Activated CD4-positive, alpha-beta T cell treated with anti-CD3 and anti-CD28 coated beads for 24 hours (primary cell): ENCODE measurements around the gene XXYLT1.

Experiments used
- DNase-seq, 2 donors: peaks; one replicate each; pipeline ENCODE4 v3.0.0-alpha.2; 2020; ENCODE audit warnings: low read depth in 2 of 2

XXYLT1 gene

GRCh38 chr3:195169011-195169649, 101.8 kb downstream of the XXYLT1 start:
- no peak for DNase-seq

- no peak for DNase-seq
Measured at GRCh38 chr3:195168009-195168762, 102.8 kb downstream of the XXYLT1 start.

- DNase-seq, result no peak
Measured at GRCh38 chr3:195165790-195166189, 105.2 kb downstream of the XXYLT1 start.

GRCh38 chr3:195165265-195165609, 105.7 kb downstream of the XXYLT1 start:
- no peak for DNase-seq

- no peak for DNase-seq
Measured at GRCh38 chr3:195164573-195165264, 106.2 kb downstream of the XXYLT1 start.

- DNase-seq, result no peak
Measured at GRCh38 chr3:195163719-195164572, 107.0 kb downstream of the XXYLT1 start.

GRCh38 chr3:195162816-195163215, 108.1 kb downstream of the XXYLT1 start:
- no peak for DNase-seq

- DNase-seq, result no peak
Measured at GRCh38 chr3:195162033-195162669, 108.8 kb downstream of the XXYLT1 start.

GRCh38 chr3:195160908-195161434, 110.0 kb downstream of the XXYLT1 start:
- no peak for DNase-seq

- no peak for DNase-seq
Measured at GRCh38 chr3:195160257-195160898, 110.6 kb downstream of the XXYLT1 start.

GRCh38 chr3:195159814-195160165, 111.2 kb downstream of the XXYLT1 start:
- no peak for DNase-seq

- DNase-seq, result no peak
Measured at GRCh38 chr3:195159117-195159813, 111.7 kb downstream of the XXYLT1 start.

- no peak for DNase-seq
Measured at GRCh38 chr3:195156286-195156890, 114.6 kb downstream of the XXYLT1 start.

GRCh38 chr3:195155570-195156241, 115.3 kb downstream of the XXYLT1 start:
- no peak for DNase-seq

- DNase-seq, result no peak
Measured at GRCh38 chr3:195154793-195155535, 116.0 kb downstream of the XXYLT1 start.

- DNase-seq, result no peak
Measured at GRCh38 chr3:195154111-195154791, 116.7 kb downstream of the XXYLT1 start.

- no peak for DNase-seq
Measured at GRCh38 chr3:195153653-195154052, 117.3 kb downstream of the XXYLT1 start.

GRCh38 chr3:195153130-195153529, 117.8 kb downstream of the XXYLT1 start:
- no peak for DNase-seq
